Breast epithelium (tissue), 4 donors: ENCODE measurements around the gene IRX4. TPM values are rescaled to one million over a fixed set of nuclear protein-coding genes. Genes with fewer than 3 reads are reported as not detected.
"Not testable (repeated sequence)": the region's sequence is repeated elsewhere in the genome, so short reads cannot be mapped to it uniquely, and the experiment has no call there.

Experiments
- DNase-seq, 2 donors: peaks; one replicate each; pipeline ENCODE4 v3.0.0-alpha.2; 2019; ENCODE audit warnings: low spot score in 2 of 2
- H3K27ac ChIP-seq, 2 donors: fragments of 200-600 bp; sonication (generic) in 1 of 2; one replicate each; pipeline ENCODE4 v1.5.1; 2016 to 2019; ENCODE audit warnings: mild to moderate bottlenecking in 1 of 2
- H3K27me3 ChIP-seq, 2 donors: fragments of 200-600 bp; sonication (generic) in 1 of 2; one replicate each; pipeline versions ENCODE4 v1.5.1 to v1.6.0; 2017 to 2019; ENCODE audit warnings: control low read depth in 1 of 2, mild to moderate bottlenecking in 1 of 2
- H3K36me3 ChIP-seq: fragments of 200-600 bp; one replicate; pipeline ENCODE4 v1.5.1; 2019
- H3K4me1 ChIP-seq, 2 donors: fragments of 200-600 bp; sonication (generic); one replicate each; pipeline ENCODE4 v1.5.1; 2016 to 2019; ENCODE audit warnings: control low read depth in 1 of 2
- H3K4me3 ChIP-seq, 3 donors: fragments of 200-600 bp; sonication (generic); 1 replicate in 2 of 3; 2 replicates in 1 of 3; pipeline ENCODE4 v1.5.1; 2016 to 2019; ENCODE audit warnings: mild to moderate bottlenecking in 3 of 3, moderate library complexity in 2 of 3
- H3K9me3 ChIP-seq, 2 donors: fragments of 200-600 bp; sonication (generic) in 1 of 2; one replicate each; pipeline ENCODE4 v1.5.1; 2016 to 2019; ENCODE audit warnings: control low read depth in 1 of 2
- POLR2A ChIP-seq: fragments of 450-650 bp; IDR thresholded peaks from one replicate; pipeline ENCODE4 v1.6.1; 2016; ENCODE audit warnings: antibody characterized with exemption, mild to moderate bottlenecking, moderate library complexity
- POLR2AphosphoS5 ChIP-seq, 3 donors: sonication (generic); formaldehyde crosslinking; IDR thresholded peaks; one replicate each; pipeline ENCODE4 v1.6.1; 2017; ENCODE audit warnings: antibody characterized with exemption in 3 of 3
- intact Hi-C: fragments of 100-400 bp; cut with DNase I; formaldehyde crosslinking; loops from one replicate; pipeline ENCODE4 v1.15.1; 2023; ENCODE audit warnings: low total_unique reads
- total RNA-seq, 3 donors: library from RNA; depleted of rRNA; stranded (reverse); fragments of >200 nt; gene quantifications; one replicate each; pipeline ENCODE4 v1.1.0, GENCODE V29; 2016
- TF ChIP-seq, protein P1 (sequence below), 3 donors: fragments of 450-650 bp; IDR thresholded peaks; one replicate each; pipeline ENCODE4 v1.5.1; 2016 to 2017; ENCODE audit warnings: antibody characterized with exemption in 3 of 3, mild to moderate bottlenecking in 3 of 3, moderate library complexity in 3 of 3

IRX4 gene
- total RNA-seq, 3 donors from 2014 or later, result 0.64 to 9.5 (median 2.6) TPM

DNA sequence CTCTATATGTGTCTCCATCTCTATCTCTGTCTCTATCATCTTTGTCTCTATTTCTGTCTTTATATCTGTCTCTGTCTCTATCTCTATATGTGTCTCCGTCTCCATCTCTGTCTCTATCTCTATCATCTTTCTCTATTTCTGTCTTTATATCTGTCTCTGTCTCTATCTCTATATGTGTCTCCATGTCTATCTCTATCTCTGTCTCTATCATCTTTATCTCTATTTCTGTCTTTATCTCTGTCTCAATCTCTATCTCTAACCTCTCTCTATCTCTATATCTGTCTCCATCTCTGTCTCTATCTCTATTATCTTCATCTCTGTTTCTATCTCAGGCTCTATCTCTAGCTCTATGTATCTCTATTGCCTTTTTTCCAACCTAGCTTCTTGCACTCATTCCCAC is 37.0 kb downstream of the IRX4 start:
- TF ChIP-seq, protein P1, sequence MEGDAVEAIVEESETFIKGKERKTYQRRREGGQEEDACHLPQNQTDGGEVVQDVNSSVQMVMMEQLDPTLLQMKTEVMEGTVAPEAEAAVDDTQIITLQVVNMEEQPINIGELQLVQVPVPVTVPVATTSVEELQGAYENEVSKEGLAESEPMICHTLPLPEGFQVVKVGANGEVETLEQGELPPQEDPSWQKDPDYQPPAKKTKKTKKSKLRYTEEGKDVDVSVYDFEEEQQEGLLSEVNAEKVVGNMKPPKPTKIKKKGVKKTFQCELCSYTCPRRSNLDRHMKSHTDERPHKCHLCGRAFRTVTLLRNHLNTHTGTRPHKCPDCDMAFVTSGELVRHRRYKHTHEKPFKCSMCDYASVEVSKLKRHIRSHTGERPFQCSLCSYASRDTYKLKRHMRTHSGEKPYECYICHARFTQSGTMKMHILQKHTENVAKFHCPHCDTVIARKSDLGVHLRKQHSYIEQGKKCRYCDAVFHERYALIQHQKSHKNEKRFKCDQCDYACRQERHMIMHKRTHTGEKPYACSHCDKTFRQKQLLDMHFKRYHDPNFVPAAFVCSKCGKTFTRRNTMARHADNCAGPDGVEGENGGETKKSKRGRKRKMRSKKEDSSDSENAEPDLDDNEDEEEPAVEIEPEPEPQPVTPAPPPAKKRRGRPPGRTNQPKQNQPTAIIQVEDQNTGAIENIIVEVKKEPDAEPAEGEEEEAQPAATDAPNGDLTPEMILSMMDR (IDR thresholded peaks at IDR 0.05), result no peak
- TF ChIP-seq POLR2A, result no peak
- no peak for TF ChIP-seq POLR2AphosphoS5 (IDR thresholded peaks at IDR 0.05)
- intact Hi-C loops, result loop anchor here (2.0 kb wide), 1 partner anchor 77 kb away; no protein-coding TSS in a partner anchor
- H3K4me3 ChIP-seq, result no peak overlapping the region
- no peaks in the 10 kb centered on the region for H3K4me1 ChIP-seq
- DNase-seq, result no peak
- H3K27me3 ChIP-seq, result peaks cover 0 to 27% of the 10 kb centered on the region in 2 donors
- no peak overlapping the region for H3K27ac ChIP-seq
- no peaks in the 10 kb centered on the region for H3K9me3 ChIP-seq
- no peaks in the 10 kb centered on the region for H3K36me3 ChIP-seq

DNA sequence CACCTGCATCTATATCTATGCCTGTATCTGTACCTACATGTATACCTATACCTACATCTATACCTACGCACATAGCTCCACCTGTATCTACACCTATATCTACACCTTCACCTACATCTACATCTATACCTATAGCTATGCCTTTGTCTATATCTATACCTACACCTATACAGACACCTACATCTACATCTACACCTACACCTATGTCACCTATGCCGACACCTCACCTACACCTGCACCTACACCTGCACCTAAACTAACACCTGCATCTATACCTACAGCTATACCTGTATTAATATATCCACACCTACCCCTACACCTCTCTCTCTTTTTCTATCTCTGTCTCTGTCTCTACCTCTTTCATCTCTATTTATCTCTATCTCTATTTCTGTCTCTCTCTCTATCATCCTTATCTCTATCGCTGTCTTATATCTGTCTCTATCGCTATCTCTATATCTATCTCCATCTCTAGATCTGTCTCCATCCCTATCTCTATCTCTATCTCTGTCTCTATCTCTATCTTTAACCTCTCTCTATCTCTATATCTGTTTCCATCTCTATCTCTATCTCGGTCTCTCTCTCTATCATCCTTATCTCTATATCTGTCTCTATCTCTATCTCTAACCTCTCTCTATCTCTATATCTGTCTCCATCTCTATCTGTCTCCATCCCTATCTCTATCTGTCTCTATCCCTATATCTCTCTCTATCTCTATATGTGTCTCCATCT is 37.9 kb downstream of the IRX4 start:
- H3K36me3 ChIP-seq, result no peaks in the 10 kb centered on the region
- no peak overlapping the region for H3K4me3 ChIP-seq
- DNase-seq, result no peak
- peaks cover 0 to 30% of the 10 kb centered on the region in 2 donors for H3K27me3 ChIP-seq
- H3K9me3 ChIP-seq, result no peaks in the 10 kb centered on the region
- H3K4me1 ChIP-seq, result no peaks in the 10 kb centered on the region
- intact Hi-C loops, result loop anchor here (2.0 kb wide), 1 partner anchor 76 kb away; no protein-coding TSS in a partner anchor
- no peak overlapping the region for H3K27ac ChIP-seq
- TF ChIP-seq, protein P1 (IDR thresholded peaks at IDR 0.05), result no peak
- no peak for TF ChIP-seq POLR2AphosphoS5 (IDR thresholded peaks at IDR 0.05)
- no peak for TF ChIP-seq POLR2A

DNA sequence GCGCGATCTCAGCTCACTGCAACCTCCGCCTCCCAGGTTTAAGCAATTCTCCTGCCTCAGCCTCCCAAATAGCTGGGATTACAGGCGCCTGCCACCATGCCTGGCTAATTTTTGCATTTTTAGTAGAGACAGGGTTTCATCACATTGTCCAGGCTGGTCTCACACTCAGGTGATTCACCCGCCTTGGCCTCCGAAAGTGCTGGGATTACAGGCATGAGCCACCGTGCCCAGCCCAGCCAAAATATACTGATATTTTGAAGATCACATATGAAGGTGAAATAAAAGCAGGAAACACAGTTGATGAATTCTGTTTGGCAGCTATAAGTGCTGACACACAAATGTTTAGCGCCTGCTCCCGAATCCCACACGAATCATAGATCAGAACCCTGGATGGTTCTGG is 39.0 kb downstream of the IRX4 start:
- intact Hi-C loops, result loop anchor here (2.0 kb wide), 1 partner anchor 75 kb away; no protein-coding TSS in a partner anchor
- peaks cover 0 to 24% of the 10 kb centered on the region in 2 donors for H3K27me3 ChIP-seq

DNA sequence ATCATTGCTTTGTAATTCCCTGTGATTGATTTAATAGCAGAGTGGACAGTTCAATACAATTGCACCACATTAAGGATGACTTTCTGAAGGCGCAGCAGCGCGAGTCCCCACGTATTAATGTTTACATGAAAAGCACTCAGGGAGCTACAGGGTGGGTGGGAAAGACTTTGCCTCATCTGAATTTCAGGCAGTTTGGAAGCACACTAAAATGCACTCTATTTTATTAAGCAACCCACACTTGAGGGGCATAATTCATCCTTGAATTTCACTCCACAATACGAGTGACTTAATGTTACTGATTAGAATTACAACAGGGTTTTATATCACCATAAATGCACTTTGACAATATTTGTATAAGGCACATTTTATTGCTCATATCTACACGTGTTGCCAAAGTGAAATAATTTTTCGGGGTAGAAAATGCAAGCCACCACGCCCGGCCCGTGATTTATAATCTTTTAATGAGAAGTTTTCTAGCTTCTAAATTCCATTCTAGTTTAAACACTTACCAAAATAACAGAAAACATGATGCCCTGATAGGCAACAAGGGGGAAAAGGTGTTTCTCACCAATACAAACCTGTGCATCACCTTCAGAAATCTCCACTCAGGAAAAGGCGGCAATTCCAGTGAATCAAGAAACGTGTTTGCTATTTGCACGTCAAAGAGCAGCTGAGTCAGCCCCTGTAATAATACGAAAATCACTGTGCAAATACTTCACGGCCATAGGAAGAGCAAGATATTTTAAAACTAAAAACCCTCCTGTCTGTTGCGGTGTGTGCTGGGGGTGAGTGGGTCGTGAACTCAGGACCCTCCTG is 40.5 kb downstream of the IRX4 start:
- no peaks in the 10 kb centered on the region for H3K4me1 ChIP-seq
- intact Hi-C loops, result no loop called here
- no peak overlapping the region for H3K4me3 ChIP-seq
- H3K9me3 ChIP-seq, result no peaks in the 10 kb centered on the region
- H3K27ac ChIP-seq, result no peak overlapping the region
- TF ChIP-seq POLR2AphosphoS5 (IDR thresholded peaks at IDR 0.05) (no peak), POLR2A (no peak)
- TF ChIP-seq, protein P1 (IDR thresholded peaks at IDR 0.05), result no peak
- no peaks in the 10 kb centered on the region for H3K36me3 ChIP-seq
- no peak for DNase-seq
- peaks cover 0 to 20% of the 10 kb centered on the region in 2 donors for H3K27me3 ChIP-seq

More for the DNA sequence above, 39.0 kb downstream of the IRX4 start:
- not testable (repeated sequence) for H3K36me3 ChIP-seq, H3K4me3 ChIP-seq, DNase-seq, H3K4me1 ChIP-seq, H3K9me3 ChIP-seq, H3K27ac ChIP-seq

DNA sequence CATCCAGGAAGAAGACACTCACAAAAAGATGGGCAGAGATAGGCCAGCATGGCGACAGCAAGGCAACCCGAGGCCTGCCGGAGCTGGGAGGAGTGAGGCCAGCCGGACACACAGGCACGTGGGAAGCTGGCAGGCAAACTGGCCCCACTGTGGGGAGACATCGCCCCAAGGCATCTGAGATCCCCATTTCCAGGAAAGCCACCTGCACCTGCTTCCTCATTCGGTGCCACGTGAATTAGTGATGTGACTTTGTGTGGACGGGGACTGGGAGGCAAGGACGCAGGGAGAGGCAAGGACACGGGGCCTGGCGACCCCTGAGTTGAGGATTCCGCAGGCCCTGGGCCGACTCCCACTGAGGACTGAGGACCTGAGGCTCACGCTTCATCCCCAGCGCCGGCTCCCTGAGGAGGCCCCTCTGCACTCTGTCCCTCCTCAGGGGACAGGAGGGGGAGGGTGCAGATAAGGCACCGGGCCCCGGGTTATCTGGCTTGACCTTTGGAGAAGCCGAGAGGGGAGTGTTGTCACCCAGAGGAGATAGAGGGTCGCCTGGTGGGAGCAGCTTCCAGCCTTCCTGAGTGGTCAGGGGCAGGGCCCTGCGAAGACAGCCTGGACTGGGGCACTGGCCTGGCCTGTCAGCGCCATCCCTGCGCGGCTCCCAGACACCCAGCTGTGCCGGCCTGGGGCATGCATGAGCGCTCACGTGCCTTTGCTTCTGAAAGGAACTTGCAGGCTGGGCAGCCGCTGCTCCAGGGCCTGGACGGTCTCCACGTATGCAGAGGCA is 41.8 kb downstream of the IRX4 start:
- H3K27ac ChIP-seq, result no peak overlapping the region
- H3K4me3 ChIP-seq, result no peak overlapping the region
- TF ChIP-seq POLR2AphosphoS5 (IDR thresholded peaks at IDR 0.05), result no peak
- no peak for TF ChIP-seq POLR2A
- TF ChIP-seq, protein P1 (IDR thresholded peaks at IDR 0.05), result no peak
- H3K27me3 ChIP-seq, result peaks cover 0 to 20% of the 10 kb centered on the region in 2 donors
- no peaks in the 10 kb centered on the region for H3K36me3 ChIP-seq
- DNase-seq, result no peak
- intact Hi-C loops, result no loop called here
- no peaks in the 10 kb centered on the region for H3K4me1 ChIP-seq
- no peaks in the 10 kb centered on the region for H3K9me3 ChIP-seq
